Activated T-helper 1 cell treated with Interleukin-2 at 50 U/mL for 16 hours (primary cell): ENCODE results near the gene HDAC7.
A peak's percentile ranks its signal among the peaks of the same experiment; 100 is the strongest.

Experiments used
- DNase-seq: peaks from one replicate; pipeline ENCODE4 v3.0.0-alpha.2; 2020; ENCODE audit warnings: low read depth

Gene HDAC7

GRCh38 chr12:47777741-47778558 is 41.8 kb downstream of the HDAC7 start:
- no peak for DNase-seq

DNA sequence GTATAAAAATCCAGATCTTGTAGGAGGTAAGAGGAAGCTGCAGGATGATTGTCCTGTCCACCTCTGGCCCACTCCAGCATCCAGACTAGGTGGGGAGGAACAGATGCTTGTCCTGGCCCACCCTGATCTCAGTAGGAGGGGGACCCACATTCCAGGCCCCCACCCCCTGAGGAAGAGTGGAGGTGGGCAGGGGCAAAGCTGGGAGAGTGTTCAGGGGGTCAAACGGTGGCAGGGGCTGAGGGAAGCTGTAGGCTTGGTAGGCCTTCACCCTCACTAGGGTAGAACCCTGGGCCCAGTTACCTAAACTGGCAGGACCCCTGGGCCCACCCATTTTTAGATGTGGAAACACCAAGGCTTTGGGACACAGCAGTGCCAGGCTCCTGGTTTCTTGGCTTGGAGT is 42.6 kb downstream of the HDAC7 start:
- DNase-seq, result no peak

DNA sequence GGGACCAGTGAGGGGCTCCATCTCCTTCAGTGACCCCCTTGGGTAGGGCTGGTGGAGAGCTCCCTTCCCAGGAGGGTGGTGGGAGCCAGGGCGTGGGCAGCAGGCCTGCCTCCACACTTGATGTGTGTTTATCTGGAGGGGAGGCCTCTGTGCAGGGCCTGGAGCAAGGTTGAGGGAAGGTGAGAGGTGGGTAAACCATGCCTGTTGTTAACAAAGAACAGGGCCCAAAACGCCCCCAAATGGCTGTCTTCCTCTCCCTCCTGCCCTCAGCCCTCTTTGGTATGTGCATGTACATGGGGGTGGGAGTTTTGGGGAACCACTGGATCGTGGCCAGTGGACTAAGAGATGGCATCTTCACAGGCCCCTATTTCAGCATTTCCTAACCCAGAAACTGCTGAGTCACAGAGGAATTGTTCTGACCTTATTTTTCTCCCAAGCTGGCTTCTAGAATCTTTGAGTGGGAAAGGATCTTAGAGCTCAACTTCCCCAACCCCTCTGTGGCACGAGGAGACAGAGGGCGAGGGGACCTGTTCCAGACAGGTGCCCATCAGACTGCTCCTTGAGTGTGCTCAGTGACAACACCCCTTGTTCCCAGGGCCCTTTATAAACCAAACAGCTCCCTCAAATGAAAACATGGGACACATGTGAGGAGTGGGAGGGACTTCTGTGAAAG is 43.1 kb downstream of the HDAC7 start:
- no peak for DNase-seq

GRCh38 chr12:47775100-47775911 is 44.4 kb downstream of the HDAC7 start:
- no peak for DNase-seq

DNA sequence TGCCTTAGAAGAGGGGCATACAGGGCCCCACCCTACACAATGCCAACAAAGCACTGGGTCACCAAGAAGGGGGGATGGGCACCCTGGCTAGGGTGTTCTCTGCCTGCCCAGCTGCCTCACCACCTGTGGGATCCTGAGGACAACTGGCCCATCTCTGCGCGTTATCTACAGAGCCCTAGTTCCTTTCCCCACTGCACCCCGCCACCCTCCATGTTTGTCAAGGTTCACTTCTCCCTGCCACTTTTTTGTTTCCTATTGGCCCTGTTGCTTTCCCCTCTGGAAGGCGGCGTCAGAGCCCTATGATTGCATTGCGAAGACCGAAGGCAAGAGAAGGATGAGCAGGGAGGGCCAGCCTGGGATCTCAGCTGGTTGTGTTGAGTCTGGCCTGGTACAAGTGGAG is 45.0 kb downstream of the HDAC7 start:
- DNase-seq, result no peak

DNA sequence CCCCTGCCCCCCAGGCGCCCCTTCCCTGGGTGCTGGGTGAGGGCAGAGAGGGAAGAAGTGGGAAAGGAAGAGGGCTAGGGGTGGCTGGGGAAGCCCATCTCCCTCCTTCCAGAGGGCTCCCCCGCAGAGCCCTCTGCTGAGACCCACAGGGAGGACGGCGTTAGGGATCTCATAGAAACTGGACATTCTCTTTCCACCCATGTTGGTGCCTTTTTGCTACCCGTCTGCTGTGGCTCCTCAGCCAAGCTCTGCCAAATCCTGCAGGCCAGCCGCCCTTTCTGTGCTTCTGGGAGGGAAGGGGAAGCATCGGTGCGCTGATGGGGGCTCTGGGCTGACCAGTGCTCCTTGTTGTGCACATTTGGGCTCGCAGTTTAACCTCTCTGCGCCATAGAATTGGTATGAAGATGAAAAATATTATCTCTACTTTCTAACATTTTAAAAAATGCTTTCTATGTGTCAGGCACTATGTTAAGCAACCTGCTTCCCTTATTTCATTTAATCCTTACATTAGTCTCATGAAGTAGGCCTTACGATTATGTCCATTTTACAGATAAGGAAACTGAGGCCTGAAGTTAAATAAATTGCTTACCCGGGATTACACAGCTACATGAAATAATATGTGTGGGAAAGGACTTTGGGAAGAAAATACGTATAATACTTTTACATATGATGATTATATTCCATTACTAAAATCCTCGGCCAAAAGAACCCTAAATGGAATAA is 45.7 kb downstream of the HDAC7 start:
- DNase-seq, result no peak

DNA sequence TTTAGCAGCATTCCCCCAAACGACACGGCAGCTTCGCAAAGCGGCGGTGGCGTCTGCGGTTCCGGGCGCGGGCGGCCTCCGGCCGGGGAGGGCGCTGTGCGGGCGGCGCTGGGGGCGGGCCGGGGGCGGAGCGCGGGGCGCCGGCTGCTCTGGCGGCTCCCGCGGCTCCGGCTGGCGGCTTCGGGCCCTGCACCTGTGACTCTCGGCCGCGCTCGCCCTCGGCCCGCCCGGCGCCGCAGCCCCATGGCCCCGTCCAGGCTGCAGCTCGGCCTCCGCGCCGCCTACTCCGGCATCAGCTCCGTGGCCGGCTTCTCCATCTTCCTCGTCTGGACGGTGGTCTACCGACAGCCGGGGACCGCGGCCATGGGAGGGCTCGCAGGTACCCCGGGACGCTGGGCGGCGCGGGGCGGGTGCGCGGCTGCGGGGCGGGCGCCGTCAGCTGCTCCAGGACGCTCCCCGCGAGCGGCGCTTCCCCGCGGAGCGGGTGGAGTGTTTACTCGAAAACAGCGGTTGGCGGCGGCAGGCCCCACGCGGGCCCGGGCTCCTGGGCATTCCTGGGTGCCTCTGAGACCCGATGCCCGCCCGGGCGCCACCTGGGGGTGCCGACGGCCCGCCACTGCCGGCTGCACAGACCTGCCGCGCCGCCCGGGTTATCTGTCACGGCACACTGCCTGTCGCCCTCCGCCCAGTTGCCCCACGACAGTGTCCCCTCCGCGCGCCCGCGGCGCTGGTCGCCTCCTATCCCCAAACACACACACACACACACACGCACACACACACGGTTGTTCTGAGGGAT is 46.4 kb downstream of the HDAC7 start, which contains the start of gene SLC48A1:
Gene SLC48A1 (plus strand): TSS at position 177 of the 796 bp plus-strand sequence. CDS start 67 bp downstream, at position 244.
- DNase-seq, result peak; percentile 69

DNA sequence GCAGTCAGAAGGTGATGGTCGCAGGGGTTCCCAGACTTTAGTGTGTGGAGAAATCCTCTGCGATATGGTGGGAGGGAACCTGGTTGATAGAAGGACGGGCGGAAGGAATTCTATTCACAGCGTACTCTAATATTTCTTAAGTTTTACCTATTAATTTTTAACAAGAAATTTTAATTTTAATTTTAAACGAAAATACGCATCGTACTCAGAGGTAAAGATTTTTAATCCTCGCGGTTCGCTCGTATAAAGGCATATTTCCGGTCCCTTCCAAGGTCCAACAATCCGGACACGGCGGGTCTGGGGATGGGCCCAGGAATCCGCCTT is 47.0 kb downstream of the HDAC7 start:
- DNase-seq, result no peak

- no peak for DNase-seq
These were observed 47.5 kb downstream of the HDAC7 start for GRCh38 chr12:47772094-47772660.

GRCh38 chr12:47771304-47771703 is 48.4 kb downstream of the HDAC7 start:
- DNase-seq, result no peak

DNA sequence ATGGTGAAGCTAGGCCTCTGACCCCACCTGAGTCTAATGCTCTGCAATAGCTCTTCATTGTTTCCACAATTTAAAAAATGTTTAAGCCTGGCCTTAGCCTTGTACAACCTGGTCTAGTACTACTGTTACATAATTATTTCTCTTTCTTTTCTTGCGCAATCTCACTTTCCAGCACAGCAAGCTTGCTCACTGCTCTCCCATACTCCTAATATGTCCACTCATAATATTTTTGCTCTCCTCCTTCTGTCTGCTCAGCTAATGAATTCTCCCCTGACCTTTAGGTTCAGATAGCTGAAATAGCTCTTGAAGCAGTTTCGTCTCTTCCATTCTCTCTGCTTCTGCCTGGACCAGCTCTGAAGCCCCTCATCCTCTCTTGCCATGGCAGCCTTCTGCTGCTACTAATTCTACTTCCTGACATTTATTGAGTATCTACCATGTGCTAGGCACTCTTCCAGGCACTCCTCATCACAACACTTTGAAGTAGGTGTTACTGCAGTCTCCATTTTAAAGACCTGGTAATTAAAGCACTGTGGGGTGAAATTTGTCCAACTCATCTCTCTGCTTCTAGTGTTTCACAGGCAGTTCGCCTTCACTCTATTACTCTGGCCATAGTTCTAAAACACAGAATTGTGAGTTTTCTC is 49.5 kb downstream of the HDAC7 start:
- no peak for DNase-seq

- no peak for DNase-seq
These were observed 50.2 kb downstream of the HDAC7 start for GRCh38 chr12:47769234-47770085.

DNA sequence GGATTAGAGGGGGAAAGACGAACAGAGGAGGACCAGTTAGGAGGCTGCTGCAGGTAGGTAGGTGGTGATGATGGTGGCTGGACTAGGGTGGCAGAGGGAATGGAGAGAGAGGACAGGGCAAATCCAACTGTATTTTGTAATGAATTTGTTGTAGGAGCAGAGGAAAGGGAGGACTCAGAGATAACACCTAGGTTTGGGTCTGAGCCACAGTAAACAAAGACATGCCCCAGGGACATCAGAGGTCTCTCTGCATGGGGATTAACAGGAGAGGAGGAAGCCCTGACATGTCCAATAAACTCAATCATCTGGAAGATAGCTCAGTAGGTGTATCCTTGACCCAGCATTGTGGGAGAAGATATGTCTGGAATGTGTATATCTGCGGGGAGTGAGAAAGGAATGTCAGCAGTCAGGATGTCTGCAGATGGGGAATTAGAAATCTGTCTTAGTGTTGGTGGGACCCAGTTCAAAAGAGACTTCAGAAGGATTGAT is 51.3 kb downstream of the HDAC7 start:
- no peak for DNase-seq

GRCh38 chr12:47767216-47767724 is 52.4 kb downstream of the HDAC7 start:
- DNase-seq, result peak; percentile 51

GRCh38 chr12:47766502-47767215 is 53.0 kb downstream of the HDAC7 start:
- no peak for DNase-seq

DNA sequence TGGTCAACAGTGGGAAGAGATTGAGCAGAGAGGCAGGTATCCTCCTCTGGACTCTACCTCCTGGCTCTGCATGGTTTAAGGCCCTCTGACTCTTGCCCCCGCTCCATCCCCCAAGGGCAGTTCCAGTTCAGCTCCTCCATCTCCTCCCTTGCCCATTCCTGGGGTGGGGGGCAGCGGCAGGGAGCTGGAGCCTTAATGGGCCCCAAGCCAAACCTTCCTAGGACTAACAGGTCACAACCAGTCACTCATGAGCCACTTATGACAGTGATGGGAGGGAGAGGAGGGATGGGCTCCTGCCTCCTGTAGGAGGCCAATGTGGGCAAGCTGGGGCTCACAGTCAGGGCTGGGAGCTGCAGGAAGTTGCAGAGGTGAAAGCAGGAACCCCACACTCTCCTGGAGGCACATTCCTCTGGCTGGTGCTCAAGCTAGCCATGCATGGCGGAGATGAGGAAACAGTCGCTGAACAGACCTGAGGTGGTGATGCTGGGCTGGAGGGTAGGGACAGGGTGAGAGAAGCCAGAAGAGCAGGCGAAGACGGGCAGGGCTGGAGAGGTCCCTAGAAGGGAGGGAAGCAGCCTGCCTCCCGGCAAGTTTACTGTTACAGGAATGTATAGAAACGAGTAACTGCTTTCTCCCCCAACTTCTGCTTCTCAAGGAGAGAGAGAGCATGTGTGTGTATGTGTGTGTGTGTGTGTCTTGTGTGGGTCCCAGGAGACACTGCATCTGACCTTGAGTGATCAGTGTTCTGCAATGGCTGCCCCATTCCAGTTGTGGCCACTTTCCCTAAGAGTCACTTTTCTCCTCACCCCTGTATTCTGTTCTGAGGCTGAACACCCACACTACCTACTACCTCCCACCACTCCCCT is 56.0 kb downstream of the HDAC7 start:
- no peak for DNase-seq

GRCh38 chr12:47762850-47763465 is 56.7 kb downstream of the HDAC7 start:
- no peak for DNase-seq
